NB4 (cell line): ENCODE measurements around the gene VPS35.

Source experiments
- DNase-seq: peaks from one replicate; pipeline ENCODE4 v3.0.0; 2010; ENCODE audit warnings: low read depth
- H3K4me3 ChIP-seq: one replicate; pipeline ENCODE4 v1.5.1; 2011; ENCODE audit warnings: mild to moderate bottlenecking, low read depth, low read length, moderate library complexity
- MYC ChIP-seq: IDR thresholded peaks from 2 replicates; pipeline ENCODE4 v1.6.1; 2011; ENCODE audit warnings: low read depth, low read length
- POLR2A ChIP-seq: IDR thresholded peaks from 2 replicates; pipeline ENCODE4 v1.6.1; 2011; ENCODE audit warnings: mild to moderate bottlenecking; ENCODE audit not compliant: insufficient read length; ENCODE audit errors: extremely low read depth
- TF ChIP-seq, protein P1 (sequence below): IDR thresholded peaks from one replicate; pipeline ENCODE4 v1.5.1; 2012; ENCODE audit warnings: low read depth, low read length
- TF ChIP-seq, protein P2 (sequence below): IDR thresholded peaks from 2 replicates; pipeline ENCODE4 v1.6.1; 2011; ENCODE audit warnings: low read depth, low read length

VPS35 gene

DNA sequence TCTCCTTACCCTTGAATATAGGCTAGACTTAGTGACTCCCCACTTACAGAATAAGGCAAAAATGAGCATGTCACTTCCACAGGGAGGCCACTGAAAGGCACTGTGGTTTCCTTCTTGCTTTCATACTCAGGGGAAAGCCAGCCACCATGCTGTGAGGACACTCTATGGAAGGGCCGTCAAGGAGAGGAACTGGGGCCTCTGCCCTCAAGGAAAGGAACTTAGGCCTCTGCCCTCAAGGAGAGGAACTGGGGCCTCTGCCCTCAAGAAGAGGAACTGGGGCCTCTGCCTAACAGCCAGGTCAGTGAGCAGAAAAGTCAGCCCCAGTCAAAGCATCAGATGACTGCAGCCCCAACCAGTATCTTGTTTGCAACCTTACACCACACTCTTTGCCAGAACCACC is 30.1 kb downstream of the VPS35 start:
- H3K4me3 ChIP-seq: no peak overlapping the region
- peak; percentile 99 for DNase-seq
- 0 out of 2 replicates have a peak, but pooled peaks have one; percentile 44 for TF ChIP-seq MYC
- TF ChIP-seq, protein P1, sequence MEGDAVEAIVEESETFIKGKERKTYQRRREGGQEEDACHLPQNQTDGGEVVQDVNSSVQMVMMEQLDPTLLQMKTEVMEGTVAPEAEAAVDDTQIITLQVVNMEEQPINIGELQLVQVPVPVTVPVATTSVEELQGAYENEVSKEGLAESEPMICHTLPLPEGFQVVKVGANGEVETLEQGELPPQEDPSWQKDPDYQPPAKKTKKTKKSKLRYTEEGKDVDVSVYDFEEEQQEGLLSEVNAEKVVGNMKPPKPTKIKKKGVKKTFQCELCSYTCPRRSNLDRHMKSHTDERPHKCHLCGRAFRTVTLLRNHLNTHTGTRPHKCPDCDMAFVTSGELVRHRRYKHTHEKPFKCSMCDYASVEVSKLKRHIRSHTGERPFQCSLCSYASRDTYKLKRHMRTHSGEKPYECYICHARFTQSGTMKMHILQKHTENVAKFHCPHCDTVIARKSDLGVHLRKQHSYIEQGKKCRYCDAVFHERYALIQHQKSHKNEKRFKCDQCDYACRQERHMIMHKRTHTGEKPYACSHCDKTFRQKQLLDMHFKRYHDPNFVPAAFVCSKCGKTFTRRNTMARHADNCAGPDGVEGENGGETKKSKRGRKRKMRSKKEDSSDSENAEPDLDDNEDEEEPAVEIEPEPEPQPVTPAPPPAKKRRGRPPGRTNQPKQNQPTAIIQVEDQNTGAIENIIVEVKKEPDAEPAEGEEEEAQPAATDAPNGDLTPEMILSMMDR: peak; percentile 19
- TF ChIP-seq, protein P2, sequence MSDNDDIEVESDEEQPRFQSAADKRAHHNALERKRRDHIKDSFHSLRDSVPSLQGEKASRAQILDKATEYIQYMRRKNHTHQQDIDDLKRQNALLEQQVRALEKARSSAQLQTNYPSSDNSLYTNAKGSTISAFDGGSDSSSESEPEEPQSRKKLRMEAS: peak; percentile 60
- no peak for TF ChIP-seq POLR2A

DNA sequence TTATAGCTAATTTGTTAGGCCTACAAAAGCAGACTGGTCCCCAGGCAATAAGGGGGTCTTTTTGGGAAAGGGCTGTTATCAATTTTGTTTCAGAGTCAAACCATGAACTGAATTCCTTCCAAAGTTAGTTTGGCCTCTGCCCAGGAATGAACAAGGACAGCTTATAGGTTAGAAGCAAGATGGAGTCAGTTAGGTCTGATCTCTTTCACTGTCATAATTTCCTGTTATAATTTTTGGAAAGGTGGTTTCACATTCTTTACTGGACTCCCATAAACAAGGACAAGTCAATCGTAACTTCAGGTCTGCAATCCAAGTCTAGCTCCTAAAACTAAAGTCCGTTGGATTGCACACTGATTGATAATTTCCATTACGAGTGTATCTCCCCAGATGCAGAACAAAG is 37.7 kb downstream of the VPS35 start:
- no peak for DNase-seq
- TF ChIP-seq POLR2A: no peak

DNA sequence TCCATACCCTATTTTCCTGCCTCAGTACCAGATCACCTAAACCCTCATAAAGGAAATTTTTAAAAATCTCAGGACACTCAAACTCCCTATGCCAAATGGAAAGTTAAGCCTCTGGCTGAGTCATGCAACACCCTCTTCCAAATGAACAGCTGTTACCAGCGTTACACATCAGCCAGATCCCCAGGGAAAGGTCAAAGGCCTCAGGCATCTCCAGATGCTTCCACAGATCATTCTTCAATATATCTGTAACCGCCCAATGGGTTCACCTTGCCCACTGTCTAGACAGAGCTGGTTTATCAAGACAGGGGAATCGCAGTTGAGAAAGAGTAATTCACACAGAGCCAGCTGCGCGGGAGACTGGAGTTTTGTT is 38.7 kb downstream of the VPS35 start:
- no peak for DNase-seq
- no peak overlapping the region for H3K4me3 ChIP-seq
- TF ChIP-seq, protein P2: no peak
- TF ChIP-seq, protein P1: no peak
- TF ChIP-seq POLR2A (no peak), MYC (no peak)

More for the DNA sequence above, 37.7 kb downstream of the VPS35 start:
- no peak overlapping the region for H3K4me3 ChIP-seq

DNA sequence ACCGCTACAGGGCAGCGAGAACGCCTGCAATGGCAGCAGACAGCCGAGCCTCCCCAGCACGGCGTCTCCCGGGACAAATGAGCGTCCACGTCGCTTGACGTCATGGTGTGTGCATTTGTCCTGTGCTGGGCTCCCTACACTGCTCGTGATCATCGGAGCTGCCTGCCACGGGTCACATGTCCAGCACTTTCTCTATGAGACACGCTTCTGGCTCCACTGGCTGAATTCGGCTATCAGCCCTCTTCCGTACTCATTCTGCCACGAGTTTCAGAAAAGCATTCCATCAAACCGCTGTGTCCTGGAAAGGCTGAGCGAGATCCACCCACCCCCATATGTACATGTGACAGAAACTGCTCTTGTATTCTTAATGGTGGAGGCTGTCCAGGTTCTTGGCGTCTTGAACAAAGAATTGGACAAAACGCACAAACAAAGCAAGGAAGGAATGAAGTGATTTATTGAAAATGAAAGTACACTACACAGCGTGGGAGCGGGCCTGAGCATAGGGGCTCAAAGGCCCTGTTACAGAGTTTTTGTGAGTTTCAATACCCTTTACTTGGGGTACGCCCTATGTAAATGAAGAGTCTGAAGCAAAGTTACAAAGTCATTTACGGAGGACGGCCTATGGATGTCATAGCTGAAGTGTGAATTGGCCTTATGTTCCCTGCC is 39.3 kb downstream of the VPS35 start:
- TF ChIP-seq POLR2A (no peak), MYC (no peak)
- H3K4me3 ChIP-seq: no peak overlapping the region
- DNase-seq: no peak

- TF ChIP-seq, protein P2: no peak
- no peak for TF ChIP-seq POLR2A
- TF ChIP-seq, protein P1: no peak
- no peak for TF ChIP-seq MYC
- DNase-seq: no peak
These were observed 40.3 kb downstream of the VPS35 start for GRCh38 chr16:46648656-46649055.

GRCh38 chr16:46638947-46639925 is 49.7 kb downstream of the VPS35 start:
- H3K4me3 ChIP-seq: no peak overlapping the region
- no peak for DNase-seq
- TF ChIP-seq, protein P1: no peak
- no peak for TF ChIP-seq MYC
- no peak for TF ChIP-seq POLR2A
- TF ChIP-seq, protein P2: no peak

More at GRCh38 chr16:46648656-46649055, 40.3 kb downstream of the VPS35 start:
- no peak overlapping the region for H3K4me3 ChIP-seq
